SK-MEL-5 (cell line): Measurements from ENCODE around the gene BBS10. TPM values are rescaled to one million over a fixed set of nuclear protein-coding genes. Genes with fewer than 3 reads are reported as not detected.
"Not testable (repeated sequence)": the region's sequence is repeated elsewhere in the genome, so short reads cannot be mapped to it uniquely, and the experiment has no call there.

Experiments used
- DNase-seq: peaks from one replicate; pipeline ENCODE4 v3.0.0-alpha.2; 2016; ENCODE audit warnings: low read depth, low spot score
- in situ Hi-C: cut with HindIII; loops from 2 replicates; pipeline ENCODE4 v1.10.0; 2016; ENCODE audit warnings: low sequenced_read_pairs, high pct_unique_total_duplicates, low pct_unique_long_range_greater_than_20kb
- polyA plus RNA-seq, 2 experiments: library from polyadenylated mRNA; depleted of rRNA; stranded (reverse); fragments of >200 nt; gene quantifications; 2 replicates each; pipeline ENCODE4 v1.2.3, GENCODE V29; 2015
- total RNA-seq: library from RNA; depleted of rRNA; stranded (reverse); fragments of >200 nt; shearing (Covaris generic); gene quantifications from 2 replicates; pipeline ENCODE4 v1.2.3, GENCODE V29; 2014; rRNA removed

Gene BBS10
- total RNA-seq, result 12.0 and 12.5 TPM in 2 replicates
- 7.7 and 10.9 TPM in 2 replicates for polyA plus RNA-seq (2015; cell fraction: cytosol; rRNA removed)
- polyA plus RNA-seq (2015; cell fraction: nucleus; rRNA removed), result 33.2 and 34.1 TPM in 2 replicates

DNA sequence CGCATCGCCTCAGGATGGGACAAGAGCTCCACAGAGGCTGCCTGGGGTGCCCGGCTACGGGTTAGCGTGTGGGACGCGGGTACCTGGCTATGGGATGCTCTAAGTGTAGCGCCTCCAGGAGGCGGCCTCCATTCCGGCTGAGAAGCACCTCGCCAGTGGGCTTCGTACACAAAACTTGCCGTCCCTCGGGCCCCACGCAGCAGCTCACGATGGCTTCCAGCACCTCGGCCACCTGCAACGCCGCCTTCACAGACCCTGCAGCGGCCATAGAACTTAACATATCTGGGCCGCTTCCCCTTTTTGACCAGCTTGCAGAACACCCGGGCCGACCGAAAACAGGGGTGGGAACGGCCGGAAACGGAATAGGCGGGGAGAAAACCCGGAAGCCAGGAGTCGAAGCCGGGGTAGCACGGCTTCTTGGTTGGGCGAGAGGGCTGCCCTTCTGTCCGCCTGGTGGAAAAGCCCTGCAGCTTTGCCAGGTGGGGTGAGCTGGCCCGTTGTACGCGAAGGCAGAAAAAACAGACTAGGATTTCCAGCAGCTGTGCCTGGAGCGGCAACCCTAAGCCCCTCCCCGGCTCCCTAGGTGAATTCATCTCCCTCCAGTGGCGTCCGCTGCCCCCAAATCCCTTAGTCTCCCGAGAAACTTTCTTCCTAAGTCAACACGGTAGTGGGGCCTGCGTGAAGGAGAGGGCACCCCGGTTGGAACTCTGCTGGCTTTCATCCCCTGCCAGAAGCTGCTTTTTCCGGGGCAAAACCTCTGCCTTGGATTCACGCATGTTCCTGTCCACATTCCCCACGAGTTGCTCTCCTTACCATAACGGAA lies at the start of gene BBS10:
TSS of gene BBS10 (minus strand) at position 337 of the 823 bp plus-strand sequence. CDS start at position 280, 57 bp downstream.
- peak; percentile 90 for DNase-seq
- in situ Hi-C loops, result no loop called here

DNA sequence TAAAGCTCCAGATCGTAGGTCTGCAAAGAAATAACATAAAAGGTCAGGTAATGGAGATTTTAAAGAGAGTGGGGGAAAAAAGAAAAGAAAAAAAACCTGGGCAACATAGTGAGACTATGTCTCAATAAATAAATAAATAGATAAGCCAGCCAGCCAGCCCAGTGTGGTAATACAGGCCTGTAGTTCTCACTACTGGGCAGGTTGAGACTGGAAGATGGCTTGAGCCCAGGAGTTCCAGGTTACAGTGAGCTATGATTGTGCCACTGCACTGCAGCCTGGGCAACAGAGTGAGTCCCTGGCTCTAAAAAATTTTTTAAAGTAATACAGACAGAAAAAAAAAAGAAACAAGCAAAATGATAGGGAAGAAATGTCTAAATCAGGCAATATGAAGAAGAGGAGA lies 43.2 kb upstream of the BBS10 start:
- in situ Hi-C loops, result no loop called here
- no peak for DNase-seq

DNA sequence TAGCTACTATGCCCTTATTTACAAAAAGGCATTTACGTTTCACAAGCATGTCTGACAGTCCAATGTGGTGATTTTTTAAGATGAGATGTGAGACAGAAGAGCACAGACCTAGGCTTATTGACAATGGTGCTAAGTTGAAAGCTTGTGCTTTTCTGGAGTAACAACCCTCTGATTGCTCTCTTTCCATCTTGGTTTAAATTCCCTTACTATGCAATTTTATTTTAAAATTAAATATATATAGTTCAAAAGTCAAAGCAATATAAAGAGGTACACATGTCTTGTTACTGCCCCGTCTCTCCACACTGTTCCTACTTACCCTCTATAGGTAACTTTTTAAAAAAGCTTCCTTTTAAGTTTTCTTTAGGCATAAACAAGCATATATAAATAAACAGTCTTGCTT lies 39.4 kb upstream of the BBS10 start:
- in situ Hi-C loops, result no loop called here
- DNase-seq, result no peak

DNA sequence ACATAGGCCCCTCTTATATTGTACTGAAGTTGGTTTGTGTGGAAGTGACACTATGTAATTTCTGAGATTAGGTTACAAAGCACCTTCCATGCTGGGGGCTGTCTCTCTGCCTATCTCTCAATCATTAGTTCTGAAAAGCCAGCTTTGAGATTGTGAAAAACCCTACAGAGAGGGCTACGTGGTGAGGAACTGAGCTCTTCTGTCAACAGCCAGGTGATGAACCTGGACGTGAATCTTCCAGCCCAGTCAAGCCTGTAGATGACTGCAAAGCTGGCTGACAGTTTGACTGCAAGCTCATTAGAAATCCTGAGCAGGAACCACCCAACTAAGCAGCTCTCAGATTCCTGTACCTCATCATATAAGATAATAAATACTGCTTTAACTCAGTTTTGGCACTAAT lies 36.3 kb upstream of the BBS10 start:
- in situ Hi-C loops, result no loop called here
- DNase-seq, result no peak

DNA sequence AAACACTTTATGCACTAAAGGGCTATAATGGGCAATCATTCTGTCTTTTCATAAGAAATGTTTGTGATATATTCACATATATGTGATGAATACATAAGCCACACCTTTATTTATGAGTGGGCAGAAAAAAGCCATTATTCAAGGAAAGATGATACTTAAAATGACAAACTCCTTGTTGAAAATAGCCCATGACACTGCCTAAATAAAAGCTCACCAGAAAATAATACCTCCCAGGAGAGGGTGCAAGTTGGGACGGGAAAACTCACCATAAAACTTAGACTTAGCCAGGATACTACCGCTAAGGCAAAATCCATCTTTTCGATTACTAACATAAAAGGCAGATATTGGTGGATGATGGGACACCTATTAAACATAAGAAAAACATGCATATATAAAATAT lies 35.8 kb upstream of the BBS10 start:
- no peak for DNase-seq
- in situ Hi-C loops, result no loop called here

DNA sequence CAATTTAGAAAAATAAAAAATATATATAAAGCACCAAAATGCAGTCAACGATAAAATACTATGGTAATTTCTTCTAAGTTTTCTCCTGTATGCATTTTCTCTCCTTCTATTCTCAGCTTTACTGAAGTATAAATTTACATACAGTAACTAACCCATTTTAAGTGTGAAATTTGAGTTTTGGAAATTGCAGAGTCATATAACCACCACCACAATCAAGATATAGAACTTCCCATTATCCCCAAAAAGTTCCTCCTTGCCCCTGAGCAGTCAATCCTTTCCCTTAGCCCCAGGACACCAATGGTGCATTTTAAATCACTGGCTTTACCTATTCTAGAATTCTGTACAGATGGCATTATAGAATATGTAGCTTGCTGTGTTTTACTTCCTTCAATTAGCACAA lies 31.0 kb upstream of the BBS10 start:
- no peak for DNase-seq

DNA sequence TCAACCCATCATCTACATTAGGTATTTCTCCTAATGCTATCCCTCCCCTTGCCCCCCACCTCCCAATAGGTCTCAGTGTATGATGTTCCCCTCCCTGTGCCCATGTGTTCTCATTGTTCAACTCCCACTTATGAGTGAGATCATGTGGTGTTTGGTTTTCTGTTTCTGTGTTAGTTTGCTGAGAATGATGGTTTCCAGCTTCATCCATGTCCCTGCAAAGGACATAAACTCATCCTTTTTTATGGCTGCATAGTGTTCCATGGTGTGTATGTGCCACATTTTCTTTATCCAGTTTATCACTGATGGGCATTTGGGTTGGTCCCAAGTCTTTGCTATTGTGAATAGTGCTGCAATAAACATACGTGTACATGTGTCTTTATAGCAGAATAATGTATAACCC lies 28.7 kb upstream of the BBS10 start:
- in situ Hi-C loops, DNase-seq: not testable (repeated sequence)

More for the DNA sequence above, 31.0 kb upstream of the BBS10 start:
- in situ Hi-C loops, result no loop called here

DNA sequence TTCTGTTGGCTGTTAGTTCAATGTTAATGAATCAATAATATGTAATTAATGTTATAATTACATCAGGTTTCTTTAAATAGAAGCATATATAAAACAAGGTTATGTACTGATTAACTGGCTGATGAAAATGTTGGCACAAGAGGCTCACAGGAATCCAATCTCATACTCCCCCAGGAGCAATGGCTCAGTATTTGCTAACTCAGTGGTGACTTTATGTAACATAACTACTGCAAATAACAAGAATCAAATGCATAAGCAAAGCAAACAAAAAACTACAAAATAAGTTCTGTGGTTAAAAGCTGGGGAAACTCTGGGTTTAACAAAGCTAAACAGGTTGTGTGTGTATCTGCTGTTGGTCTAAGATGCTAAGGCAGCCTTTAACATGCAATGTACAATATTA lies 27.7 kb upstream of the BBS10 start:
- in situ Hi-C loops, result no loop called here
- DNase-seq, result no peak

DNA sequence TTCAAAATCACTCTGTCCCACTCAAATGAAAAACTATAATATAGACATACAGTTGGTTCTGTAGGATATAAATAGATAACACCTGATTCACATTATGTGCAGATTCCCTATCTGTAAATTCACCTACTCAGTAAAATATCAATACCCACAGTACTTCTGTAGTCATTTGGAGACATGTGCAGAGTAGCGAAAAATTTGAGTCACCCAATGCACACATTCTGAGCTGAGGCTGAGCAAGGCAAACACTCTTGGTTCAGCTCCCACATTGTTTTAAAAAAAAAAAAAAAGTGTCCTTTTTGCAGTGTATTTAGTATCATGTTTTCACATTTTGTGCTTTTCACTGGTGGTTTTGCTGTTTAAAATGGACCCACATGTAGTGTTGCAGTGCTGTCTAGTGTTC lies 27.3 kb upstream of the BBS10 start:
- no peak for DNase-seq
- in situ Hi-C loops, result no loop called here

DNA sequence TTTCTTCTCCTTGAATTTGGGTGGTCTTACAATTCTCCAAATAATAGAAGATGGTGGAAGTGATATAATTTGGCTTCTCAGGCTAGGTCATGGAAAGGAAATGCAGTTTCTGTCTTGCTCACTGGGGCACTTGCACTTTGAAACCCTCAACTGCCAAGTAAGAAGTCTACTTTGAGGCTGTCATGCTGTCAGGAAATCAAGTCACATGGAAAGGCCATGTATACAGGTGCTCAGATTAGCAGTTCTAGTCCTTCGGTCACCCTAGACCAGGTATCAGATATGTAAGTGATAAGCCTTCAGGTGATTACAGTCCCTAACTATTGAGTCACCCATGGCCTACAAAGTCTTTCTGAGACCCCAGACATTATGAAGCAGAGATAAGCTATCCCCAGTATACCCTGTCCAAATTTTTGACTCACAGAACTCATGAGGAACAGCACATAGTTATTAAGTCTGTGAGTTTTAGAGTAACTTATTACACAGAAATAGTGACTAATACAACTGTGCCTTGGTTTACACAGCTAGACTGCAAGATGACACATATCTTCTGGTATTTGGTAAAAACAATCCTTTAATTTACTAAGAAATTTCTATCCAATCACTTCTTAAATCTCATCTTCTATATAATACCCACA lies 26.3 kb upstream of the BBS10 start:
- in situ Hi-C loops, result no loop called here
- no peak for DNase-seq

DNA sequence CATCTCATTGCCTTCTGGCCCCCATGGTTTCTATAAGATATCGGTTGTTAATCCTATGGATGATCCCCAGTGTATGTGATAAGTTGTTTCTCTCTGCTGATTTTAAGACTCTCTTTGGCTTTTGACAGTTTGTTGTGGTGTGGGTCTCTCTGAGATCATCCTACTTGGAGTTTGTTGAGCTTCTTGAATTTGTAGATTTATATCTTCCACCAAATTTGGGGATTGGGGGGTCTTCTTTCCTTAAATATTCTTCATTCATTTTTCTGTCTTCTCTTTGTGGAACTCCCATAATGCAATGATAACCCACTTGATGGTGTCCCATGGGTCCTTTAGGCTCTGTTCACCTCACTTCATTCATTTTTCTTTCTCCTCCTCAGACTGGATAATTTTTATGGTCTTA lies 20.0 kb upstream of the BBS10 start:
- no peak for DNase-seq
- in situ Hi-C loops, result no loop called here

DNA sequence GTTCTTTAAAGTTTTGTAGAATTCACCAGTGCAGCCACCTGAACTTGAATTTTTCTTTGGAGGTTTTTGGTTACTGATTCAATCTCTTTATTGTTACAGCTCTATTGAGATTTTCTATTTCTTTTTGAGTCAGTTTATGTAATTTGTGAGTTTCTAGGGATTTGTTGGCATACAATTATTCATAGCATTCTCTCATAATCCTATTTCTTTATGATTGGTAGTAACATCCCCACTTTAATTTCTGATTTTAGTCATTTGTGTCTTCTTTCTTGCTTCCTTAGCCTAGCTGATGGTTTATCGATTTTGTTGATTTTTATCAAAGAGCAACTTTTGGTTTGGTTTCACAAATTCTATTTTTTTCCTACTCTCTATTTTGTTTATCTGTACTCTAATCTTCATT lies 17.9 kb upstream of the BBS10 start:
- in situ Hi-C loops, result no loop called here
- DNase-seq, result no peak

DNA sequence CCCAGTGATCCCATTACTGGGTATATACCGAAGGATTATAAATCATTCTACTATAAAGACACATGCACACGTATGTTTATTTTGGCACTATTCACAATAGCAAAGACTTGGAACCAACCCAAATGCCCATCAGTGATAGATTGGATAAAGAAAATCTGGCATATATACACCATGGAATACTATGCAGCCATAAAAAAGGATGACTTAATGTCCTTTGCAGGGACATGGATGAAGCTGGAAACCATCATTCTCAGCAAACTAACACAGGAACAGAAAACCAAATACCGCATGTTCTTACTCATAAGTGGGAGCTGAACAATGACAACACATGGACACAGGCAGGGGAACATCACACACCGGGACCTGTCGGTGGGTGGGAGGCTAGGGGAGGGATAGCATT lies 15.9 kb upstream of the BBS10 start:
- in situ Hi-C loops, DNase-seq: not testable (repeated sequence)

DNA sequence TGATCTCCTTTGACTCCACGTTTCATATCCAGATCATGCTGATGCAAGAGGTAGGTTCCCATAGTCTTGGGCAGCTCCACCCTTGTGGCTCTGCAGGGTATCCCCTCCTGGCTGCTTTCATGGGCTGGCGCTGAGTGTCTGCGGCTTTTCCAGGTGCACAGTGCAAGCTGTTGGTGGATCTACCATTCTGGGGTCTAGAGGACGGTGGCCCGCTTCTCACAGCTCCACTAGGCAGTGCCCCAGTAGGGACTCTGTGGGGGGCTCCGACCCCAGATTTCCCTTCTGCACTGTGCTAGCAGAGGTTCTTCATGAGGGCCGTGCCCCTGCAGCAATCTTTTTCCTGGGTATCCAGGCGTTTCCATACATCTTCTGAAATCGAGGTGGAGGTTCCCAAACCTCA lies 12.1 kb upstream of the BBS10 start:
- in situ Hi-C loops, result no loop called here
- no peak for DNase-seq

DNA sequence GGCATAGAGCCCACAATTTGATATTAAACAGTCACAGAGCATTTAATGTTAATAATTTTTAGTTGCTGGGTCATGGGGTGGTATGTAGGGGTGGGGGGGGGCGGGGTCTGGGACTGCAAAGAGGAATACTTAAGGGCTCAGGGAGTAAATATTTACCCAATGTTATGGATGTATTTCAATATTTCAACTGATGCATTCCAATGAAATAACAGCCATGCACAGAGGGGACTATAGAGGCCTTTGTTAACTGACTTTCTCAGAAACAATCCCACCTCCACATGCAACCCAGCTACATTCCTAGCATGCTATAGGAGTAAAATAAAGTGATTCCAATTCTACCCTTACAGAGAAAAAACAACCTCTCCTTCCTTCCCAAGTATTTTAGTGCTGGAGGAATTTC lies 7.9 kb upstream of the BBS10 start:
- in situ Hi-C loops, result no loop called here
- DNase-seq, result peak; percentile 60

DNA sequence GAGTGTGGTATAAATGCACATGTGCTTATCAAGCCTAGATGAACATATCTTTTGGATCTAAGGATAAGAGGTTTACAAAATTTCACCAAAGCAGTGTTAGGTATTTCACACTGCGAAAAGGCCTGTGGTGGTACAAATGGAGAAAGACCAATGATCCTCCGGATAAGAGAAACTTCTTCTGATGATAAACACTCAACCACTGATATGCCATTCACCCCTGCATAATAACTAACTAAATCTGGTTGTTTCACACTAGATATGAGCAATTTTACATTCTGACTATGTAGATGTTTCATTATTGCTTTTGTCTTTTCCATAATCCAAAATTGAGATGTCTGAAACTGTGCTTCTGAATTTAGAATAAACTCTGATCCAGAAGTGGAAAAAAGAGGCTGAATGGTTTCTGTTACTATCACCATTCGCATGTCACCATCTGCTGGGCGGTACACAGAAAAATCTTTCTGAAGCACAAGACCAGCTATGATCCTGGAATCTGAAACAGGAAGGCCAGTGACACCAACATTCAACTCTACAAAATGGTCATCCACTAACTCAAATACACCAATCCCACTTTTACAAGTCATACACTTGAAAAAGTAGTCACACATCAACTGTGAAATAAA lies 1.3 kb downstream of the BBS10 start:
- in situ Hi-C loops, result no loop called here
- peak; percentile 75 for DNase-seq

DNA sequence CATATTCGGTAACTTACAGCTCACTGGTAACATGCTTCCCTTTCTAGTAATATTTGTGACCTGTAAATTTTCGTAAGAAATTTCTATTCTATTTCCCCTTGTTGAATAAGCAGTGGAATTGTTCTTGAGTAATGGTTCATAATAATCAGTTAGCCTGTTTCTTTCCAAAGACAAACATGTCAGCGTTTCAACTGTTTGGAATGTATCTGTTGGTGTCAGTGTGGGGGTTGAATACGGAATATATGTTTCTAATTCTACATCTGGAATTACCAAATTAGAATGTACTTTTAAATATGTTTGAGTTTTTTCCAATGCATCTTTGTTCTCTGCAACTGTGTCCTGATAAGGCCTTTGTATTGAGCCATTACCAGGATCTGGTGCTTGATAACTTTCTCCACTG lies 2.0 kb downstream of the BBS10 start:
- in situ Hi-C loops, result no loop called here
- DNase-seq, result no peak

DNA sequence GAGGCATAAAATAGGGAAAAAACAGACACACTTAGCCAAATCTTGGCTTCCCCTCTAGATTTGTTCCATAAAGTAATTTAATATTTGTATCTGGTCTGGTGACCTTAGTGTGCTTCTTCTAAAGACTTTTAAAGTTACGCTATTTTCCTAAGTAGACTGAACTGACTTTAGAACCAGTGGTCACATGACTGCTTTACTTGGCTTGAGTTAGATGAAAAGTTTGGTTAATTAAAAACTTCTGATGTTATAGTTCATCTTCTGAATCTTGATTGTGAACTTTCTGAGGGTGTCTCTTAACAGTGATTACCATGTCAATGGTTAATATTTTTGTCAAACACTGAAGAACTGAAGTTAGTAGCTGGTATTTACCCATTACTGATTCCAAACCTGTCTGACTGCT lies 2.6 kb downstream of the BBS10 start:
- in situ Hi-C loops, result no loop called here
- no peak for DNase-seq
